Right atrium auricular region (tissue), 2 donors: ENCODE results near the gene PERM1. TPM values are rescaled to one million over a fixed set of nuclear protein-coding genes. Genes with fewer than 3 reads are reported as not detected.

ENCODE experiments used
- DNase-seq: peaks from one replicate; pipeline ENCODE4 v3.0.0-alpha.2; 2019; ENCODE audit warnings: low spot score
- H3K27ac ChIP-seq, 2 donors: fragments of 200-600 bp; sonication (generic); 1 replicate in 1 of 2; 2 replicates in 1 of 2; pipeline ENCODE4 v1.5.1; 2016 to 2019
- H3K27me3 ChIP-seq, 2 donors: fragments of 200-600 bp; sonication (generic); one replicate each; pipeline versions ENCODE4 v1.5.1 to v1.6.0; 2017 to 2019
- H3K36me3 ChIP-seq: fragments of 200-600 bp; sonication (generic); one replicate; pipeline ENCODE4 v1.5.1; 2016
- H3K4me1 ChIP-seq, 2 donors: fragments of 200-600 bp; sonication (generic); one replicate each; pipeline versions ENCODE4 v1.5.1 to v1.6.0; 2017 to 2019
- H3K4me3 ChIP-seq, 2 donors: fragments of 200-600 bp; sonication (generic); 1 replicate in 1 of 2; 2 replicates in 1 of 2; pipeline ENCODE4 v1.5.1; 2017 to 2019; ENCODE audit warnings: mild to moderate bottlenecking in 1 of 2, moderate library complexity in 1 of 2
- H3K9me3 ChIP-seq, 2 donors: fragments of 200-600 bp; sonication (generic); one replicate each; pipeline ENCODE4 v1.5.1; 2019
- CTCF ChIP-seq, 2 donors: fragments of 200-600 bp; sonication (generic); IDR thresholded peaks; one replicate each; pipeline ENCODE4 v1.5.1; 2019; ENCODE audit warnings: antibody characterized with exemption in 2 of 2
- total RNA-seq, 2 donors: library from RNA; depleted of rRNA; stranded (reverse); fragments of >200 nt; gene quantifications; one replicate each; pipeline ENCODE4 v1.1.0, GENCODE V29; 2016

PERM1 gene
- total RNA-seq, 2 donors from 2014 or later: 22.0 to 61.8 TPM

- no peak for DNase-seq
- no peak for TF ChIP-seq CTCF (IDR thresholded peaks at IDR 0.05)
- H3K9me3 ChIP-seq: no peaks in the 10 kb centered on the region
These were observed 18.6 kb downstream of the PERM1 start for GRCh38 chr1:963301-963651.

DNA sequence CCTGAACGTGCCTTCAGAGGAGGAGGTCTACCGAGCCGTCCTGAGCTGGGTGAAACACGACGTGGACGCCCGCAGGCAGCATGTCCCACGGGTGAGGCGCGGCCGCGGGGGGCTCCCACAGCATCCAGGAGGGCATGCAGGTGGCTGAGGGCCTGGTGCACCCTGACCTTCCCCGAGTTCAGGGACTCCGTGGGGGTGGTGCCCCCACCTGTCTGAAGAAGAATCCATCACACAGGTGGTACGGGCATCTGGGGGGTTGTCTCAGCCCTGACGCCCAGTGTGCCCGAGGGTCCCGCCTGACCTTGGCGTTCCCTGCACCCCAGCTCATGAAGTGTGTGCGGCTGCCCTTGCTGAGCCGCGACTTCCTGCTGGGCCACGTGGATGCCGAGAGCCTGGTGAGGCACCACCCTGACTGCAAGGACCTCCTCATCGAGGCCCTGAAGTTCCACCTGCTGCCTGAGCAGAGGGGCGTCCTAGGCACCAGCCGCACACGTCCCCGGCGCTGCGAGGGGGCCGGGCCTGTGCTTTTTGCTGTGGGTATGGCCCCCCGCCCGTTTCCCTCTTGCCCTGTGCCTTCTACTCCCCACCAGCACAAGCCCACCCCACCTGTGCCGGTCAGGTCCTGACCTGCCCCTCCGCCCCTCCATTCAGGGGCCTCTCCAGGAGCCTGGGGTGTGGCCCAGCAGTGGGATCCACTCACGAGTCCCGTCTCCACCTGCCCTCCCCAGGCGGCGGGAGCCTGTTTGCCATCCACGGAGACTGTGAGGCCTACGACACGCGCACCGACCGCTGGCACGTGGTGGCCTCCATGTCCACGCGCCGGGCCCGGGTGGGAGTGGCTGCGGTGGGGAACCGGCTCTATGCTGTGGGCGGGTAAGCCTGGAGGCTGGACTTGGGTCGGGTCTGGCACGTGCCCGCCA is 19.3 kb downstream of the PERM1 start:
- Histone ChIP-seq H3K27me3 (no peaks in the 10 kb centered on the region), H3K36me3 (no peaks in the 10 kb centered on the region), H3K27ac (no peak overlapping the region), H3K4me1 (peaks cover 0 to 46% of the 10 kb centered on the region in 2 donors), H3K4me3 (no peak overlapping the region), H3K9me3 (no peaks in the 10 kb centered on the region)
- no peak for TF ChIP-seq CTCF (IDR thresholded peaks at IDR 0.05)
- DNase-seq: no peak

More at GRCh38 chr1:963301-963651, 18.6 kb downstream of the PERM1 start:
- Histone ChIP-seq H3K4me3 (no peak overlapping the region), H3K27me3 (no peaks in the 10 kb centered on the region), H3K27ac (no peak overlapping the region), H3K36me3 (no peaks in the 10 kb centered on the region), H3K4me1 (peaks cover 0 to 40% of the 10 kb centered on the region in 2 donors)

DNA sequence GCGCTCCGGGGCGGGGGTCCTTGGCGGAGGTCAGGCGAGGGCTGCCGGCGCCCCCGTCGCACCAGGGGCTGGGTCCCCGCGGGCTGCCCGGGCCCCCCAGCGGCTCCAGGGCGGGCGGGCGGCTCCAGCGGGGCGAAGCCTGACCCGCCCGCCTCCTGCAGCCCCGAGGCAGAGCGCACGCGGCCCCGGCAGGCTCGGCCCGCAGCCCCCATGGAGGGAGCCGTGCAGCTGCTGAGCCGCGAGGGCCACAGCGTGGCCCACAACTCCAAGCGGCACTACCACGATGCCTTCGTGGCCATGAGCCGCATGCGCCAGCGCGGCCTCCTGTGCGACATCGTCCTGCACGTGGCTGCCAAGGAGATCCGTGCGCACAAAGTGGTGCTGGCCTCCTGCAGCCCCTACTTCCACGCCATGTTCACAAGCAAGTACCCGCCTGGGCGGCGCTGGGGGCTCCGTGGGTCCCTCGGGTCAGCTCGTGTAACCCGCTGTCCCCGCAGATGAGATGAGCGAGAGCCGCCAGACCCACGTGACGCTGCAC is 20.7 kb downstream of the PERM1 start:
- Histone ChIP-seq H3K27ac (no peak overlapping the region), H3K4me3 (peak overlapping the region; percentile 88 to 100), H3K4me1 (peaks cover 0 to 39% of the 10 kb centered on the region in 2 donors), H3K27me3 (no peaks in the 10 kb centered on the region), H3K36me3 (peaks cover 7% of the 10 kb centered on the region), H3K9me3 (no peaks in the 10 kb centered on the region)
- TF ChIP-seq CTCF (IDR thresholded peaks at IDR 0.05): no peak
- DNase-seq: no peak

DNA sequence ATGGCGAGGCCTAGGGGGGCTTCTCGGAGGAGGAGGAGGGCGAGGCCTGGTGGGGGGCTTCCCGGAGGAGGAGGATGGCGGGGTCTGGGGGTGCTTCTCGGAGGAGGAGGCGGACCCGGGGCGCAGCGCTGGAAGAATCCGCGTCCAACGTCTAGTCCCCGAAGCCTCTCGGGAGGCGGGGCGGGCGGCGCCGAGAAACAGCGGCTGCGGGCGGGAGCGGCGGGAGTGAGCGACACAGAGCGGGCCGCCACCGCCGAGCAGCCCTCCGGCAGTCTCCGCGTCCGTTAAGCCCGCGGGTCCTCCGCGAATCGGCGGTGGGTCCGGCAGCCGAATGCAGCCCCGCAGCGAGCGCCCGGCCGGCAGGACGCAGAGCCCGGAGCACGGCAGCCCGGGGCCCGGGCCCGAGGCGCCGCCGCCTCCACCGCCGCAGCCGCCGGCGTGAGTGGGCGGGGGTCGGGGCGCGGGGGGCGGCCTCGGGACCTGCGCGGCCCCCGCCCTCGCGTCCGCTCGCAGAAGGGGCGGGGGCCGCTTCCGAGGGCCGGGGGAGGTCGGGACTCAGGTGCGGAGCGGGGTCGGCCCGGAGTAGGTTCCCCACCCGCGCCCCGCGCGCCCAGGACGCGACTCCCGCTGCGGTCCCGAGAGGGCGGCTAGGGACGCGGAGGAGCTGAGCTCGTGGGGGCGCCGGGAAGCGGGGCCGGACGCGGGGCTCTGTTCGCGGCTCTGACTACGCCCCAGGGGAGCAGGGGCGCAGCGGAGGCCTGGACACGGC is 21.3 kb downstream of the PERM1 start, which contains the start of gene KLHL17:
Gene KLHL17, plus strand, starts transcription at position 222 of the 769 bp plus-strand sequence. Its CDS starts 110 bp downstream, at position 332.
- Histone ChIP-seq H3K4me3 (peak within 1 kb of the TSS; percentile 88 to 100), H3K27ac (peak within 1 kb of the TSS; percentile 16 to 31), H3K27me3 (no peaks in the 10 kb centered on the region), H3K4me1 (peaks cover 0 to 33% of the 10 kb centered on the region in 2 donors), H3K9me3 (no peaks in the 10 kb centered on the region), H3K36me3 (peaks cover 12% of the 10 kb centered on the region)
- DNase-seq: peak; percentile 70
- no peak for TF ChIP-seq CTCF (IDR thresholded peaks at IDR 0.05)

GRCh38 chr1:959731-960362 is 22.0 kb downstream of the PERM1 start:
- TF ChIP-seq CTCF (IDR thresholded peaks at IDR 0.05): no peak
- peaks cover 0 to 33% of the 10 kb centered on the region in 2 donors for H3K4me1 ChIP-seq
- H3K27me3 ChIP-seq: no peaks in the 10 kb centered on the region
- H3K36me3 ChIP-seq: peaks cover 19% of the 10 kb centered on the region
- H3K4me3 ChIP-seq: peak overlapping the region; percentile 88 to 100
- no peaks in the 10 kb centered on the region for H3K9me3 ChIP-seq
- H3K27ac ChIP-seq: peak overlapping the region in 1 of 2 donors; percentile 31
- DNase-seq: no peak
